Measurements from ENCODE around the gene TMEM205.
"Not testable (repeated sequence)": the region's sequence is repeated elsewhere in the genome, so short reads cannot be mapped to it uniquely, and the experiment has no call there.

DNA sequence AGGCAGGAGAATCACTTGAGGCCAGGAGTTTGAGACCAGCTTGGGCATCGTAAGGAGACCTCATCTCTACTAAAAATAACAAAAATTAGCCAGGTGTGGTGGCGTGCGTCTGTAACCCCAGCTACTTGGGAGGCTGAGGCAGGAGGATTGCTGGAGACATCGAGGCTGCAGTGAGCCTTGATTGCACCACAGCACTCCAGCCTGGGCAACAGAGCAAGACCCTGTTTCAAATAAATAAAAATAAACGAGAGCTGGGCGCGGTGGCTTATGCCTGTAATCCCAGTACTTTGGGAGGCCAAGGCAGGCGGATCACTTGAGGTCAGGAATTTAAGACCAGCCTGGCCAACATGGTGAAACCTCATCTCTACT, 6.0 kb downstream of the TMEM205 start:
- TF ChIP-seq SRF (IDR thresholded peaks at IDR 0.05; ENCODE audit: low read depth in 2 of 2, low read length in 2 of 2); USF1 (IDR thresholded peaks at IDR 0.05; ENCODE audit: borderline replicate concordance, extremely low read length, insufficient read depth, low read depth, low read length); BMI1 (IDR thresholded peaks at IDR 0.05; ENCODE audit: borderline replicate concordance); STAT1 (conservative IDR thresholded peaks at IDR 0.05); BHLHE40 (IDR thresholded peaks at IDR 0.05; ENCODE audit: borderline replicate concordance in 1 of 2, low read depth in 2 of 2, low read length in 1 of 2); MTA3 (IDR thresholded peaks at IDR 0.05; ENCODE audit: borderline replicate concordance, low read length); TCF7 (IDR thresholded peaks at IDR 0.05; ENCODE audit: borderline replicate concordance); EZH2 (IDR thresholded peaks at IDR 0.05; ENCODE audit: borderline replicate concordance, control insufficient read depth, low read depth, low read length): not testable (repeated sequence)
- TF ChIP-seq, protein P1, sequence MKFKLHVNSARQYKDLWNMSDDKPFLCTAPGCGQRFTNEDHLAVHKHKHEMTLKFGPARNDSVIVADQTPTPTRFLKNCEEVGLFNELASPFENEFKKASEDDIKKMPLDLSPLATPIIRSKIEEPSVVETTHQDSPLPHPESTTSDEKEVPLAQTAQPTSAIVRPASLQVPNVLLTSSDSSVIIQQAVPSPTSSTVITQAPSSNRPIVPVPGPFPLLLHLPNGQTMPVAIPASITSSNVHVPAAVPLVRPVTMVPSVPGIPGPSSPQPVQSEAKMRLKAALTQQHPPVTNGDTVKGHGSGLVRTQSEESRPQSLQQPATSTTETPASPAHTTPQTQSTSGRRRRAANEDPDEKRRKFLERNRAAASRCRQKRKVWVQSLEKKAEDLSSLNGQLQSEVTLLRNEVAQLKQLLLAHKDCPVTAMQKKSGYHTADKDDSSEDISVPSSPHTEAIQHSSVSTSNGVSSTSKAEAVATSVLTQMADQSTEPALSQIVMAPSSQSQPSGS (IDR thresholded peaks at IDR 0.05; ENCODE audit: low read length): not testable (repeated sequence)
- TF ChIP-seq, protein P2, sequence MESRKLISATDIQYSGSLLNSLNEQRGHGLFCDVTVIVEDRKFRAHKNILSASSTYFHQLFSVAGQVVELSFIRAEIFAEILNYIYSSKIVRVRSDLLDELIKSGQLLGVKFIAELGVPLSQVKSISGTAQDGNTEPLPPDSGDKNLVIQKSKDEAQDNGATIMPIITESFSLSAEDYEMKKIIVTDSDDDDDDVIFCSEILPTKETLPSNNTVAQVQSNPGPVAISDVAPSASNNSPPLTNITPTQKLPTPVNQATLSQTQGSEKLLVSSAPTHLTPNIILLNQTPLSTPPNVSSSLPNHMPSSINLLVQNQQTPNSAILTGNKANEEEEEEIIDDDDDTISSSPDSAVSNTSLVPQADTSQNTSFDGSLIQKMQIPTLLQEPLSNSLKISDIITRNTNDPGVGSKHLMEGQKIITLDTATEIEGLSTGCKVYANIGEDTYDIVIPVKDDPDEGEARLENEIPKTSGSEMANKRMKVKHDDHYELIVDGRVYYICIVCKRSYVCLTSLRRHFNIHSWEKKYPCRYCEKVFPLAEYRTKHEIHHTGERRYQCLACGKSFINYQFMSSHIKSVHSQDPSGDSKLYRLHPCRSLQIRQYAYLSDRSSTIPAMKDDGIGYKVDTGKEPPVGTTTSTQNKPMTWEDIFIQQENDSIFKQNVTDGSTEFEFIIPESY (IDR thresholded peaks at IDR 0.05): not testable (repeated sequence)
- TF ChIP-seq, protein P3, sequence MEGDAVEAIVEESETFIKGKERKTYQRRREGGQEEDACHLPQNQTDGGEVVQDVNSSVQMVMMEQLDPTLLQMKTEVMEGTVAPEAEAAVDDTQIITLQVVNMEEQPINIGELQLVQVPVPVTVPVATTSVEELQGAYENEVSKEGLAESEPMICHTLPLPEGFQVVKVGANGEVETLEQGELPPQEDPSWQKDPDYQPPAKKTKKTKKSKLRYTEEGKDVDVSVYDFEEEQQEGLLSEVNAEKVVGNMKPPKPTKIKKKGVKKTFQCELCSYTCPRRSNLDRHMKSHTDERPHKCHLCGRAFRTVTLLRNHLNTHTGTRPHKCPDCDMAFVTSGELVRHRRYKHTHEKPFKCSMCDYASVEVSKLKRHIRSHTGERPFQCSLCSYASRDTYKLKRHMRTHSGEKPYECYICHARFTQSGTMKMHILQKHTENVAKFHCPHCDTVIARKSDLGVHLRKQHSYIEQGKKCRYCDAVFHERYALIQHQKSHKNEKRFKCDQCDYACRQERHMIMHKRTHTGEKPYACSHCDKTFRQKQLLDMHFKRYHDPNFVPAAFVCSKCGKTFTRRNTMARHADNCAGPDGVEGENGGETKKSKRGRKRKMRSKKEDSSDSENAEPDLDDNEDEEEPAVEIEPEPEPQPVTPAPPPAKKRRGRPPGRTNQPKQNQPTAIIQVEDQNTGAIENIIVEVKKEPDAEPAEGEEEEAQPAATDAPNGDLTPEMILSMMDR (IDR thresholded peaks at IDR 0.05 in 2 of 3, conservative IDR thresholded peaks at IDR 0.05 in 1 of 3; ENCODE audit: control insufficient read depth in 2 of 3, extremely low read depth in 1 of 3, insufficient read depth in 1 of 3, low read depth in 3 of 3, low read length in 3 of 3): not testable (repeated sequence)
